Measurements from ENCODE around the gene TMTC1.

TMTC1 gene

DNA sequence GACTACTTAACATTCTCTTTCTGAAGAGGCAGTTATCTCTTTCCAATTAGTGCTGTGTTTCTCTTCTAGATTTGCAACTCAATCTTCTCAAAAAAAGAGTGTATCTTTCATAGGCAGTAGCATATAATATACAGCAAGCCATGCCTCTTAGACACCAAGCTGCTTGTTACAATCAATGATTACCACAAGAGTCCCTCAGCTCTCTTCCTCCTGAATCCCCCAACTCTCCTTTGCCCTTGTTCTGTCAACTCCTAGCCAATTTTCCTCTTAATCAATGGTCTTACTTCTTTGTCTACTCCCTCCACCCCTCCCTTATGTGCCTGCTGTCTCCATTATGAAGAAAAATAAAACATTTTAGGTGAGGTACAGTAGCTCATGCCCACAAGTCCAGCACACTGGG is 2.6 kb downstream of the TMTC1 start:
- POLR2A ChIA-PET = no interaction called here
- TF ChIP-seq, protein P1, sequence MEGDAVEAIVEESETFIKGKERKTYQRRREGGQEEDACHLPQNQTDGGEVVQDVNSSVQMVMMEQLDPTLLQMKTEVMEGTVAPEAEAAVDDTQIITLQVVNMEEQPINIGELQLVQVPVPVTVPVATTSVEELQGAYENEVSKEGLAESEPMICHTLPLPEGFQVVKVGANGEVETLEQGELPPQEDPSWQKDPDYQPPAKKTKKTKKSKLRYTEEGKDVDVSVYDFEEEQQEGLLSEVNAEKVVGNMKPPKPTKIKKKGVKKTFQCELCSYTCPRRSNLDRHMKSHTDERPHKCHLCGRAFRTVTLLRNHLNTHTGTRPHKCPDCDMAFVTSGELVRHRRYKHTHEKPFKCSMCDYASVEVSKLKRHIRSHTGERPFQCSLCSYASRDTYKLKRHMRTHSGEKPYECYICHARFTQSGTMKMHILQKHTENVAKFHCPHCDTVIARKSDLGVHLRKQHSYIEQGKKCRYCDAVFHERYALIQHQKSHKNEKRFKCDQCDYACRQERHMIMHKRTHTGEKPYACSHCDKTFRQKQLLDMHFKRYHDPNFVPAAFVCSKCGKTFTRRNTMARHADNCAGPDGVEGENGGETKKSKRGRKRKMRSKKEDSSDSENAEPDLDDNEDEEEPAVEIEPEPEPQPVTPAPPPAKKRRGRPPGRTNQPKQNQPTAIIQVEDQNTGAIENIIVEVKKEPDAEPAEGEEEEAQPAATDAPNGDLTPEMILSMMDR (IDR thresholded peaks at IDR 0.05; ENCODE audit: control extremely low read depth, extremely low read depth, low read depth, missing control alignments) = no peak
- CTCF ChIA-PET = no interaction called here
- DNase-seq (ENCODE audit: extremely low spot score) = no peak

DNA sequence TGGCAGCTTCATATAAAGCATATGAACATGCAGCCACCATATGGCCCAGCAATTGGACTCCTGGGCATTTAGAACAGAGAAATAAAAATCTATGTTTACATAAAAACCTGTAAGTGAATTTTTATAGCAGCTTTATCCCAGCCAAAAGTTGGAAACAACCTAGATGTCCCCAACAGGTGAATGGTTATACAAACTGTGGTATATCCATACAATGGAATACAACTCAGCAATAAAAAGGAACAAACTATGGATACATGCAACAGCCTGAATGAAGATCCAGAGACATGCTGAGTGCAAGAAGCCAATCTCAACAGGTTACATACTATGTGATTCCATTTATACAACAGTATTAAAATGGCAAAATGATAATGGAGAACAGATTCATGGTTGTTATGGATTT is 3.7 kb downstream of the TMTC1 start:
- TF ChIP-seq, protein P1 (IDR thresholded peaks at IDR 0.05; ENCODE audit: control extremely low read depth, extremely low read depth, low read depth, missing control alignments) = no peak
- POLR2A ChIA-PET = no interaction called here
- CTCF ChIA-PET = interaction anchor here (1.6 kb wide), 1 partner anchor 40 kb away, joined by 3 read pairs; no protein-coding TSS in a partner anchor
- no peak for DNase-seq (ENCODE audit: extremely low spot score)

DNA sequence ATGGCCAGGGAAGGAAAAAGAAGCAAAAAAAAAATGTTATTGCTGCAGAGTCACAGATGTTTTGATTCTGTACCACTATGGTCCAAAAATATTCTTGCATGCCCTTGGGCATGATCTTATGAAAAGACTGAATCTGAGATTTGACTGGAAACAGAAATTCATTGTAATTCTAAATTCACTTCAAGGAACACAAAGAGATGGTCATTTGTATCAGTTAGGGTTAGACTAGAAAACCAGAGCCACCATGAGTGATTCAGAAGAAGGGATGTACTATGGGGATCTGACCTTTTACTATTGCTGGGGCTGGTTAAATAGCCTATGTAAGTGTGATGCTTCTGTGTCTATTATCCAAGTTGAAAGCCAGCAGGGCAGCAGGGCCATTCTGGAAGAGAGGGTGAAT is 5.2 kb downstream of the TMTC1 start:
- ChIA-PET CTCF (interaction anchor here (1.6 kb wide), 1 partner anchor 41 kb away, joined by 3 read pairs; no protein-coding TSS in a partner anchor), POLR2A (no interaction called here)
- no peak for DNase-seq (ENCODE audit: extremely low spot score)
- TF ChIP-seq, protein P1 (IDR thresholded peaks at IDR 0.05; ENCODE audit: control extremely low read depth, extremely low read depth, low read depth, missing control alignments) = no peak

DNA sequence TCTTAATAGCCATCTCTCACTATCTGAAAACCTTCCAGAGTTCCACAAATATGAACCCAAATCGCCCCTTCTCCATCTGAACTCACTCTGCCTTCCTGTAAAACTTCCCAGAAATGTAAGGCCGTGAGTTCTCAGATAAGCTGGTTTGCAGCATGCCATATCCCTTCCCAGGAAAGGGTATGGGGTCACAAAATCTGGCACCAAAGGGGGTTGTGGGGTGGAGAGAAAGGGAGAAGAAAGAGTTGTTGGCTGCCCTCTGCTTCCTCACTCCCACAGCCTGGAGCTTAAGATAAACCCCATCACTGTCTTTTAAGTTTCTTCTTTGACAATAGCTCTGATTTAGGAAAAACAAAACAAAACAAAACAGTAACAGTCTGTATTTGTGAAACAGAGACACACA is 10.7 kb downstream of the TMTC1 start:
- no peak for DNase-seq (ENCODE audit: extremely low spot score)
- ChIA-PET CTCF (no interaction called here), POLR2A (no interaction called here)
- TF ChIP-seq, protein P1 (IDR thresholded peaks at IDR 0.05; ENCODE audit: control extremely low read depth, extremely low read depth, low read depth, missing control alignments) = no peak

DNA sequence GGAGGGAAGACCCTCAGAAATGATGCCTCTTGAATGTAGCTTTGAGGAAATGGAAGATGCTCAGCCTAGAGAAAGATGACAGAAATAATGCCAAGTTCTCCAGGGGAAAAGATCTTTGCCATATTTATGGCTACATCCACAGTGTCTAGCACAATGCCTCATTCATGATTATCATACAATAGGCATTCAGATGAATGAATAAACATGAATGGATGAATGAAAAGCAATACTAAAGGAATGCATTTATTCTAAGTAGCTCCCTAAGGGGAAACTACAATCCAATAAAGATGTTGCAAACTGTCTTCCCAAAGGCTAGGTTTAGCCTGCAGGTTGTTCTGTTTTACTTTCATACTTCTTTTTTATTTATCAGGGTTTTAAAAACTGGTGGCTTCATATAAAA is 12.0 kb downstream of the TMTC1 start:
- TF ChIP-seq, protein P1 (IDR thresholded peaks at IDR 0.05; ENCODE audit: control extremely low read depth, extremely low read depth, low read depth, missing control alignments) = no peak
- POLR2A ChIA-PET = no interaction called here
- CTCF ChIA-PET = no interaction called here
- DNase-seq (ENCODE audit: extremely low spot score) = no peak

DNA sequence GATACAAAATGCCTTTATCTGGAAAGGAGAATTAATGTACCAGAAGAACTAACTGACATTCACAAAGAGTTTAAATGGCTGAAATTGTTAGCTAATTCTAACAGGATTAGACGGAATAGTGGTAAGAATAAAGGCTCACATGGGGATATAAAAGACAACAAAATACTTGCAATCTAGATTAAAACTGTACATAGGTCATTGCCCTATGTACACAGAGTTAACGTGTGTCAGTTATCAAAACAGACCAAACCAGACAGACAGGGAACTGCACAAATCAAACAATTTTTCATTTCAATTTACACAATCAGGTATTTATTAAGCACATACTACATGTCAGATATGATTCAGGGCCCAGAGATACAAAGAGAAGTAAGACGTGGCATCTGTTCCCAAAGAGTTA is 12.6 kb downstream of the TMTC1 start:
- DNase-seq (ENCODE audit: extremely low spot score) = no peak
- POLR2A ChIA-PET = no interaction called here
- CTCF ChIA-PET = no interaction called here
- TF ChIP-seq, protein P1 (IDR thresholded peaks at IDR 0.05; ENCODE audit: control extremely low read depth, extremely low read depth, low read depth, missing control alignments) = no peak
